Activated T-helper 2 cell treated with anti-CD3 and anti-CD28 coated beads, Interferon-gamma antibody, Interleukin-2, Interleukin-4, amounts not matched to agents 10 μg/mL and 5 μg/mL and 100 μg/mL, durations not matched to agents 14 hours and 24 hours and 36 hours (primary cell): ENCODE data around the gene OR5AR1. TPM values are rescaled to one million over a fixed set of nuclear protein-coding genes. Genes with fewer than 3 reads are reported as not detected.
"Not testable (repeated sequence)": the region's sequence is repeated elsewhere in the genome, so short reads cannot be mapped to it uniquely, and the experiment has no call there.

ENCODE experiments used
- DNase-seq: peaks from one replicate; pipeline ENCODE4 v3.0.0; 2021; ENCODE audit warnings: low spot score
- H3K27ac Mint-ChIP-seq: one replicate; pipeline ENCODE4 v1.8.0; 2021; ENCODE audit warnings: mixed read lengths
- H3K27me3 Mint-ChIP-seq: one replicate; pipeline ENCODE4 v1.8.0; 2021; ENCODE audit warnings: low read depth, mixed read lengths
- H3K36me3 Mint-ChIP-seq: one replicate; pipeline ENCODE4 v1.8.0; 2021; ENCODE audit warnings: low read depth, mixed read lengths
- H3K4me1 Mint-ChIP-seq: one replicate; pipeline ENCODE4 v1.8.0; 2021; ENCODE audit warnings: low read depth, mixed read lengths
- H3K4me3 Mint-ChIP-seq: one replicate; pipeline ENCODE4 v1.8.0; 2021; ENCODE audit warnings: low read depth, mild to moderate bottlenecking, moderate library complexity, mixed read lengths
- H3K9me3 Mint-ChIP-seq: one replicate; pipeline ENCODE4 v1.8.0; 2021; ENCODE audit warnings: mixed read lengths
- intact Hi-C: fragments of 100-400 bp; cut with micrococcal nuclease; formaldehyde crosslinking; loops from one replicate; pipeline ENCODE4 v1.15.1; 2023
- total RNA-seq: library from RNA; stranded (reverse); gene quantifications from 2 replicates; pipeline ENCODE4 v1.2.3, GENCODE V29; 2022

The OR5AR1 gene
- total RNA-seq: not detected in 2 replicates

DNA sequence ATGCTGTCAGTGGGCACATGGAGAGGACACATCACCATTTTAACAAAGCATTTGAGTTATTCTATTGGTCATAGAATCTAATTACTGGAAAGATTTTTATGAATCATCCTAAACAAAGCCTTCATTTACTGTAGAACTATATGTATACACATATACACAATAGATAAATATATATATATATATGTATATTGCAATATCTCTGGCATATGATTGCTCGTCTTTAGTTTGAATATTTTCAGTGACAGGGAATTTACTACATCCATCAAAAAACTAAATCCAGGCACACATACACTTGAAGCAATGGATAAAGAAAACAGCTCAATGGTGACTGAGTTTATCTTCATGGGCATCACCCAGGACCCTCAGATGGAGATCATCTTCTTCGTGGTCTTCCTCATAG, at the start of gene OR5AR1:
Gene OR5AR1, plus strand, starts transcription at position 301 of the 400 bp plus-strand sequence. Its CDS starts 0 bp downstream, at position 301.
- H3K27me3 Mint-ChIP-seq: no peaks in the 10 kb centered on the region
- DNase-seq: no peak
- H3K36me3 Mint-ChIP-seq: no peaks in the 10 kb centered on the region
- H3K27ac Mint-ChIP-seq: no peak within 1 kb of the TSS
- H3K9me3 Mint-ChIP-seq: peaks cover 10% of the 10 kb centered on the region
- H3K4me1 Mint-ChIP-seq: no peaks in the 10 kb centered on the region
- H3K4me3 Mint-ChIP-seq: no peak within 1 kb of the TSS
- intact Hi-C loops: no loop called here

DNA sequence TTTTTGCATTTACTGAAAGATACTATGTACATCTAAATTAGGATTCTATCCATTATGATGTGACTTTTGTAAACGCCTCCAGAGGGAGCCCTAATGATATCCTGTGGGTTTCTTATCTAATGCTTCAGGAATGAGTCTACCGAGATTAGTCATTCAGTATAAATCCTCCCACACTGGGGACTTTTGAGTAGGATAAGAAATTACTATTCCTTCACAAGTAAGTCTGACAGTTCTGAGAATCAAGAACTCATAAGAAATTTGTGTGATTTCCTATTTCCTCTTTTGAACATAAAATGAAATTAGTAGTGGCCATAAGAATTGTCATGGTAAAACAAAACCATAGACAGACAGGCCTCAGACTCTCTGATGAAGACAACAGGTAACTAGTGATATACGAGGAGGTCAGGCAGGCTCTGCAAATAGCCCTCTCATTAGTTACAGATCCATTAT, 38.8 kb upstream of the OR5AR1 start:
- H3K9me3 Mint-ChIP-seq: peaks cover 13% of the 10 kb centered on the region
- intact Hi-C loops: loop anchor here (1.0 kb wide), 1 partner anchor 159 kb away; no protein-coding TSS in a partner anchor
- no peak overlapping the region for H3K27ac Mint-ChIP-seq
- no peak for DNase-seq
- peaks cover 2% of the 10 kb centered on the region for H3K4me1 Mint-ChIP-seq
- H3K36me3 Mint-ChIP-seq: no peaks in the 10 kb centered on the region
- H3K27me3 Mint-ChIP-seq: no peaks in the 10 kb centered on the region
- no peak overlapping the region for H3K4me3 Mint-ChIP-seq

DNA sequence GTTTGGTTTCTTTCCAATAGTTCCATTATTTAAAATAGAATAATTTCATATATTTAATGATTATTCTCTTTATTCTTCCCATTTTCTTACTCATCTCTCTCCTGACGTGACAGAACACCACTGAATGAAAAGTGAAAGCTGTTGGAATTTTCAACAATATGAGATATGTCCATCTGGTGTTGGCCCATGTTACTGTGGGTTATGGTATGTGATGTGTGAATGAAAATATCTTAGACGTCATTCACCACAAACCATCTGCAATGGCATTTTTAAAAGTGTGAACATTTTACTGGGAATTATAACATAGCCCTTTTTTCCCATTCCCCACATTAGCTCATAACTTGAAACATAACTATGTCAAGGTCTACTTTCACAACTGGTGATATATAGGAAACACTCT, 37.5 kb upstream of the OR5AR1 start:
- Mint-ChIP-seq H3K27me3 (no peaks in the 10 kb centered on the region), H3K4me1 (peaks cover 2% of the 10 kb centered on the region), H3K36me3 (no peaks in the 10 kb centered on the region), H3K27ac (no peak overlapping the region), H3K9me3 (peaks cover 10% of the 10 kb centered on the region), H3K4me3 (no peak overlapping the region)
- DNase-seq: no peak
- intact Hi-C loops: no loop called here

DNA sequence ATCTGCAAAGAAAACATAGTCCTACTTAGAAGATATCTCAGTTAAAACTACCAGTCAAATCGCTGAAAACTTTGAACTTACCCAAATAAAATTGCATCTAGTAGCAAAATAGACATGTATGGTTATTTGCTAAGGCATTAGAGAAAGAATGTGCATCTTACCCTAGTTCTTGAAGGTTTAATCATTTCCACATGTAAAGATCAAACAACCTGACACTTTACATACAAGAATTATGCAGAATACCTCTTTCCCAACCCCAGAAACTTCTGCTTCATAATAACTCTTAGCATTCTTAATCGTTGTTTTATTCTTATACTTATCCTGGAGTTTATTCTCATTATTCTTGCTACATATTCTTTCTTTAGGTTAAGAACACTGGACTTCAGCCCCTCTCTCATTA, 31.2 kb upstream of the OR5AR1 start:
- Mint-ChIP-seq H3K36me3 (no peaks in the 10 kb centered on the region), H3K4me3 (no peak overlapping the region), H3K27me3 (no peaks in the 10 kb centered on the region), H3K27ac (no peak overlapping the region), H3K4me1 (no peaks in the 10 kb centered on the region), H3K9me3 (peaks cover 17% of the 10 kb centered on the region)
- DNase-seq: no peak
- intact Hi-C loops: no loop called here

DNA sequence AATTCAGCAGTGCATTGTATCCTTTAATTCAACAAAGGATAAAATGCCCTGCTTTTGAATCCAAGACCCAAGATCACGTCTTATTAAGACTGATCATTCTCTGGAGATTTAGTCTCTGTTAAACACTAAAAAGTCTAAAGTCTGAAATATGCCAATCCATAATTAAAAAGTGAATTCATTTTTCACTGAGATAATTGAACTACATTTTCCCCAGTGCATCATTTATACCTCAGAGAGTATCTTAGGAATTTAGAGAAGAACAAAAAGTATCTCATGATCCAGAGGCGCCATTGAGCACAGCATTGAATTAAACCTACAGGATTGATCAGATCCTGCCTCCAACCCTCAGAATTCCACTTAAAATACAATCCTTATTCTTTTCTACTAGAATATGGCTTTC, 26.6 kb upstream of the OR5AR1 start:
- intact Hi-C loops: no loop called here
- Mint-ChIP-seq H3K36me3 (no peaks in the 10 kb centered on the region), H3K27me3 (no peaks in the 10 kb centered on the region), H3K4me1 (no peaks in the 10 kb centered on the region), H3K4me3 (no peak overlapping the region), H3K27ac (no peak overlapping the region), H3K9me3 (peaks cover 15% of the 10 kb centered on the region)
- no peak for DNase-seq

DNA sequence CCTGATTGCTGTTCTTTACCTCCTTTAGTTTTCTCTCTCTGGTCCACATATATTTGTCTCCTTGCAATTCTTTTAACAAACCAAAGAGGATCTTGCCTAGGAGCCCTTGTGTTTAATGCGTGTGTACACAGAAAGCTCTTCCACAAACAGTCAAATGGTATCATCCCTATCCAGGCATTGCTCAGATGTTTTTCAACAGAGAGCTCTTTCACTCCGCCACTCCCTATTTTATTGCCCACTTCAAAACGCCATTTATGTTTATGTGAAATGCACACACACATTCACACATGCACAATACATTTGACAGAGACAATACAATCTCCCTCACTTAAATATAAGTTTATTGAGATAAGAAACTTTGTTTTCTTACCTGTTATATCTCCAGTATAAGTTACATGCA, 26.0 kb upstream of the OR5AR1 start:
- intact Hi-C loops: no loop called here
- Mint-ChIP-seq H3K4me1 (no peaks in the 10 kb centered on the region), H3K27me3 (no peaks in the 10 kb centered on the region), H3K36me3 (no peaks in the 10 kb centered on the region), H3K4me3 (no peak overlapping the region), H3K27ac (no peak overlapping the region), H3K9me3 (peaks cover 15% of the 10 kb centered on the region)
- DNase-seq: no peak

DNA sequence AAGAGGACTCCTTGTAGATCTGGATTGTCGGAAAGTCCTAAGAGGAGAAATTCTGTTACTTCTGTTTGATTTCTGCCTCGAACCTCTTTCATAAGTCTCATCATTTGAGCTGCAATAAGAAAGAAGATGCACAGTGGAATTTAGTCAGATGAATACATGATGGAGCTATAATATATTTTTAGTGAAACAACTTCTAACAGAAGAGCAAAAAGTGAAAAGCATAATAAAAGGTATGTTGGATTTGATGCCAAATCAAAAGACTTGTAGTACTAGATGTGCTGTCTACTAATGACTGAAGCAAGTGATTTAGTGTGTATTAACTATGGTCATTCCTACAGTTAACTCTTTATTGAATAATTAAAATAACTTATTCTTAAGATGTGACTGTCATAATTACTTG, 21.1 kb upstream of the OR5AR1 start, which contains the start of gene OR5AP2:
Gene OR5AP2, minus strand, starts transcription at position 101 of the 400 bp plus-strand sequence. Its CDS starts 0 bp downstream, at position 101.
- H3K4me1 Mint-ChIP-seq: no peaks in the 10 kb centered on the region
- H3K27me3 Mint-ChIP-seq: no peaks in the 10 kb centered on the region
- no peak for DNase-seq
- no peak within 1 kb of the TSS for H3K27ac Mint-ChIP-seq
- intact Hi-C loops: no loop called here
- no peaks in the 10 kb centered on the region for H3K36me3 Mint-ChIP-seq
- peaks cover 10% of the 10 kb centered on the region for H3K9me3 Mint-ChIP-seq
- H3K4me3 Mint-ChIP-seq: no peak within 1 kb of the TSS

DNA sequence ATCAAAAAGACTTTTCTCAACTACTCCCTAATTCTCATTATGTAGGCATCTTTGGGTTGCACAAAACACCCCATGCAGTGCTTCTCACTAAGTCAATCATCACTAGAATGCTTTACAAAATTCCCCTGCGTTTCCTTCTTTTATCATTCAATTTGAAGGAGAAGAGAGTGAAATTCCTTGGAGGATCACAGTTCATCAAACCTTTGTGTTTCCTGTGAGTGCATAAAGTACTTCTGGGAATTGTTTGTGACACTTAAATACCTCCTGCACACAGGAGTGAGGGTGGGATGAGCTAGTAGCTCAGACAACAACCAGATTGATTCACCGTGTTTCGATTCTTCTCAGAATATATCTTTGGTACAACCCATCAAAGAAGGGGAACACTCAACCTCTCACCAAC, 3.7 kb upstream of the OR5AR1 start:
- H3K4me1 Mint-ChIP-seq: no peaks in the 10 kb centered on the region
- no peak overlapping the region for H3K27ac Mint-ChIP-seq
- no peak overlapping the region for H3K4me3 Mint-ChIP-seq
- peaks cover 16% of the 10 kb centered on the region for H3K9me3 Mint-ChIP-seq
- no peak for DNase-seq
- no peaks in the 10 kb centered on the region for H3K36me3 Mint-ChIP-seq
- intact Hi-C loops: no loop called here
- H3K27me3 Mint-ChIP-seq: no peaks in the 10 kb centered on the region

DNA sequence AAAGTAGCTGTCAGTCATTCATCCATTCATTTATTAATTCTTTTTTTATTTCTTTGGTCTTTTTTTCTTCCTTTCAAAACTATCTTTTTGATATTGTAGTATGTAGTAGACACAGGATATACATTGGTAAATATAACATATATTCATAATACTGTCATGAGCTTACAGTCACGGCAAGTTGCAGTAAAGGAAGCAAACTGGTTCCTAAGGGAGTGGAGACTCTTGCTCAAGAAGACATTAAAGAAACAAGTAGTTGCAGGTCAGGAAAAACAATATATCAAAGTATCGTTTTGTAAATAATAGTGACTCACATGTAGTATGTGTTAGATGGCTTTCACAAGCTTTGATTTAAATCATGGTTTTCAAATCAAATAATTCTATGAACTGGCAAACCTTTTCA, 7.5 kb downstream of the OR5AR1 start:
- no peaks in the 10 kb centered on the region for H3K36me3 Mint-ChIP-seq
- intact Hi-C loops: no loop called here

DNA sequence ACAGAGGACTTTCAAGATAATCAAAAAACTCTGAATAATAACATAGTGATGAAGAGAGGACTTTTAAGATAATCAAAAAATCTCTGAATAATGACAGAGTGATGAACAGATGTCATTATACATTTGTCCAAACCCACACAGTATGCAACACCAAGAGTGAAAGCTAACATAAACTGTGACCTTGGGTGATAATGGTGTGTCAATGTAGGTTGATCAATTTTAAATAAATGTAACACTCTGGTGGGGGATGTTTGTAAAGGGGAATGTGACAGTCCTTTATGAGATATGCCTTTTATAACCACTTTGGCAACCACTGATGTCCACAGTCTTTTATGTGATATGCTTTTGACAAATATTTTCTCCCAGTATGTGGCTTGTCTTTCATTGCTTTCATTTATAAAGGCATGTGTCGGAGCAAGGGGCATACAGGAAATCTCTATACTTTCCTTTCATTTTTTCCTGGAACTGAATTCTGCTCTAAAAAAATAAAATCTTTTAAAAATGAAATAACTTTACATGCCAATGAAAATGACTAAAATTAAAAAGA, 25.1 kb downstream of the OR5AR1 start:
- Mint-ChIP-seq H3K27me3 (no peaks in the 10 kb centered on the region), H3K4me1 (no peaks in the 10 kb centered on the region), H3K4me3 (no peak overlapping the region), H3K9me3 (peaks cover 15% of the 10 kb centered on the region), H3K36me3 (no peaks in the 10 kb centered on the region), H3K27ac (no peak overlapping the region)
- intact Hi-C loops: no loop called here
- DNase-seq: no peak

More for the DNA sequence above, 7.5 kb downstream of the OR5AR1 start:
- DNase-seq: no peak
- no peaks in the 10 kb centered on the region for H3K27me3 Mint-ChIP-seq
- H3K4me3 Mint-ChIP-seq: no peak overlapping the region
- no peak overlapping the region for H3K27ac Mint-ChIP-seq
- H3K9me3 Mint-ChIP-seq: peaks cover 6% of the 10 kb centered on the region
- H3K4me1 Mint-ChIP-seq: no peaks in the 10 kb centered on the region

DNA sequence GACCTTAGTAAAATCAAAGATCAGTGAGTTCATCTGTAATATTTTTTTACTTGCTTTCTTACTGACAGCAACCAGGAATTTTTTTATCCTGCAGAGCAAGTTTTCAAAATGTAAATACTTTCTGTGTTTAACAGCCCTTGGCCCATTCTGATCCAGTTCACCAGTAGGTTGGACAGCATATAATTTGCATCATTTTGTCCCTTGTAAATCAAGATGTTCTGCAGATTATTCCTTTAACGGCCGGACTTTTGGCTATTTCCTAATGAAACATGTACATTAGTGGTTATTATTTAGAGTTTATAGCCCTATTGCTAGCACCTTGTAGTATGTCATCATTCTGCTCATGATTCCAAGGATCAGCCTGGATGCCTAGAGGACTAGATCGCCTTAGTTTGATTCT, 27.7 kb downstream of the OR5AR1 start:
- intact Hi-C loops, H3K4me1 Mint-ChIP-seq, DNase-seq, H3K27me3 Mint-ChIP-seq, H3K4me3 Mint-ChIP-seq, H3K36me3 Mint-ChIP-seq, H3K27ac Mint-ChIP-seq, H3K9me3 Mint-ChIP-seq: not testable (repeated sequence)

DNA sequence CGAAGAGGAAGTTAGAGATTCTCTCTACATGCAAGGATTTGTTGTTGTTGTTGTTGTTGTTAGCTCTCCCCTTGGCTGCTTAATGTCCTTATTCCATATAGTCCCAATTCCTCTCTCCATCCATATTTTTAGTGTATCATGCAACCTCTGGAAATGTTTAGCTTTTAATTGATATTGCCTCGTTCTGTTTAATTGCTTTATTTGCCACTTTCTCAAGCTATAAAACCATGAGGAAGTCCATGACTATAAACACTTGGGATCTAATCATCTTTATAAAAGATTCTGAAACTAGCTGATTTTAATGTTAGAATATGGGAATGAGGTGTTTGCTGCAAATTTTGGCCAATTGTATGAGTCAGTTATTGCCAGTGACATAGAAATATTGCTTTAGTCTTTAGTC, 29.9 kb downstream of the OR5AR1 start:
- H3K27ac Mint-ChIP-seq: no peak overlapping the region
- peaks cover 4% of the 10 kb centered on the region for H3K9me3 Mint-ChIP-seq
- no peaks in the 10 kb centered on the region for H3K36me3 Mint-ChIP-seq
- no peak for DNase-seq
- H3K4me1 Mint-ChIP-seq: no peaks in the 10 kb centered on the region
- H3K4me3 Mint-ChIP-seq: no peak overlapping the region
- no peaks in the 10 kb centered on the region for H3K27me3 Mint-ChIP-seq
- intact Hi-C loops: no loop called here

DNA sequence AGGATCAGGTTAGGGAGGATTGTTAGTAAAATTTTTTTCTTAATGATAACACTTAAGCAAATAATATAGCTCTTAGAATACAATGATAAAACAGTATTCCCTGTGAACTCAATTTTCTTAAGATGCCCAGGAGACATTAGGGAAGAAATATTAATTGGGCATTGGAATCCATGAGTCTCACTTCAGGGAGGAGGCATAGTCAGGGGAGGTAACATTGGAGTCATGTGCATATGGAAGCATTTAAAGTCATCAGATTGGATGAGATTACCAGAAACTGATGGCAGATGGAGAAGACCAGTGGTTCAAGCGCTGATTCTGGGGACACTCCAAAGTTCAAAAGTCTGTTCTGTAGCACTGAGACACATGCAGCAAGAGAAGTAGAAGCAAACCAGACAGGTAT, 35.3 kb downstream of the OR5AR1 start, which contains the start of gene OR9G1:
Gene OR9G1, plus strand, starts transcription at position 301 of the 400 bp plus-strand sequence. CDS start 1,293 bp downstream, outside the sequence.
- H3K9me3 Mint-ChIP-seq: peaks cover 20% of the 10 kb centered on the region
- H3K36me3 Mint-ChIP-seq: no peaks in the 10 kb centered on the region
- H3K27ac Mint-ChIP-seq: no peak within 1 kb of the TSS
- intact Hi-C loops: no loop called here
- H3K4me1 Mint-ChIP-seq: no peaks in the 10 kb centered on the region
- DNase-seq: no peak
- no peaks in the 10 kb centered on the region for H3K27me3 Mint-ChIP-seq
- H3K4me3 Mint-ChIP-seq: no peak within 1 kb of the TSS
